Mesenchymal stem cell (in vitro differentiated cells and primary cell): ENCODE results near the gene CLEC3B.

Experiments
- DNase-seq: peaks from one replicate; pipeline ENCODE4 v3.0.0-alpha.2; 2013
- H2AFZ ChIP-seq: one replicate; pipeline ENCODE4 v1.6.1; 2013; ENCODE audit warnings: low read depth, mild to moderate bottlenecking, control low read depth, inconsistent platforms, low read length, moderate library complexity
- H2AK5ac ChIP-seq: 2 replicates; pipeline ENCODE4 v1.6.1; 2013; ENCODE audit warnings: low read length, moderate library complexity, mild to moderate bottlenecking, inconsistent platforms; ENCODE audit not compliant: severe bottlenecking
- H2BK120ac ChIP-seq: one replicate; pipeline ENCODE4 v1.6.1; 2013; ENCODE audit warnings: low read depth, mild to moderate bottlenecking, inconsistent platforms, low read length, moderate library complexity
- H2BK12ac ChIP-seq, 2 experiments: one replicate each; pipeline ENCODE4 v1.6.1; 2013; ENCODE audit warnings: inconsistent platforms in 2 of 2, low read length in 2 of 2, mild to moderate bottlenecking in 2 of 2, moderate library complexity in 2 of 2, control low read depth in 1 of 2
- H2BK15ac ChIP-seq: one replicate; pipeline ENCODE4 v1.6.1; 2013; ENCODE audit warnings: mild to moderate bottlenecking, low read depth, inconsistent platforms; ENCODE audit not compliant: poor library complexity, severe bottlenecking
- H2BK5ac ChIP-seq: 2 replicates; pipeline ENCODE4 v1.6.1; 2013; ENCODE audit warnings: low read depth, mild to moderate bottlenecking, low read length, control low read depth, inconsistent platforms; ENCODE audit not compliant: poor library complexity, severe bottlenecking
- H3K14ac ChIP-seq, 2 experiments: one replicate each; pipeline ENCODE4 v1.6.1; 2013; ENCODE audit warnings: inconsistent platforms in 2 of 2, low read length in 2 of 2, control low read depth in 1 of 2, mild to moderate bottlenecking in 1 of 2, moderate library complexity in 1 of 2
- H3K18ac ChIP-seq, 2 experiments: one replicate each; pipeline ENCODE4 v1.6.1; 2013; ENCODE audit warnings: inconsistent platforms in 2 of 2, low read length in 2 of 2, control low read depth in 1 of 2, low read depth in 1 of 2, mild to moderate bottlenecking in 1 of 2
- H3K23ac ChIP-seq, 2 experiments: one replicate each; pipeline ENCODE4 v1.6.1; 2013; ENCODE audit warnings: inconsistent platforms in 2 of 2, low read length in 2 of 2, mild to moderate bottlenecking in 2 of 2, moderate library complexity in 2 of 2, control low read depth in 1 of 2
- H3K27ac ChIP-seq: 2 replicates; pipeline ENCODE4 v1.5.1; 2013; ENCODE audit warnings: mild to moderate bottlenecking, moderate library complexity, low read length, control low read depth, inconsistent platforms; ENCODE audit not compliant: poor library complexity, severe bottlenecking
- H3K27me3 ChIP-seq, 2 experiments: 2 replicates each; pipeline versions ENCODE4 v1.6.1 to v1.7.0; 2013; ENCODE audit warnings: low read length in 2 of 2, mild to moderate bottlenecking in 2 of 2, moderate library complexity in 2 of 2, control low read depth in 1 of 2, inconsistent platforms in 1 of 2; ENCODE audit not compliant: control insufficient read depth in 1 of 2, insufficient read depth in 1 of 2
- H3K36me3 ChIP-seq, 2 experiments: 2 replicates each; pipeline versions ENCODE4 v1.6.1 to v1.7.0; 2013; ENCODE audit warnings: low read length in 2 of 2, control low read depth in 1 of 2, inconsistent platforms in 1 of 2, low read depth in 1 of 2, mild to moderate bottlenecking in 1 of 2; ENCODE audit not compliant: insufficient read depth in 2 of 2, control insufficient read depth in 1 of 2
- H3K4ac ChIP-seq, 2 experiments: one replicate each; pipeline ENCODE4 v1.6.1; 2013; ENCODE audit warnings: inconsistent platforms in 2 of 2, low read length in 2 of 2, mild to moderate bottlenecking in 2 of 2, moderate library complexity in 2 of 2, control low read depth in 1 of 2, low read depth in 1 of 2
- H3K4me1 ChIP-seq: 2 replicates; pipeline ENCODE4 v1.6.1; 2013; ENCODE audit warnings: low read depth, low read length, control low read depth; ENCODE audit not compliant: control insufficient read depth, insufficient read depth
- H3K4me2 ChIP-seq: 2 replicates; pipeline ENCODE4 v1.6.1; 2013; ENCODE audit warnings: low read length, mild to moderate bottlenecking, inconsistent platforms; ENCODE audit not compliant: poor library complexity, severe bottlenecking
- H3K4me3 ChIP-seq, 2 experiments: 2 replicates each; pipeline versions ENCODE4 v1.5.1 to v1.7.0; 2013; ENCODE audit warnings: low read length in 2 of 2, mild to moderate bottlenecking in 2 of 2, control low read depth in 1 of 2, low read depth in 1 of 2; ENCODE audit not compliant: insufficient read depth in 1 of 2
- H3K79me1 ChIP-seq: replicated peaks from 2 replicates; pipeline ENCODE4 v1.6.1; 2013; ENCODE audit warnings: mild to moderate bottlenecking, control low read depth, low read length, inconsistent platforms; ENCODE audit not compliant: poor library complexity, severe bottlenecking
- H3K9ac ChIP-seq: 2 replicates; pipeline ENCODE4 v1.7.0; 2013; ENCODE audit warnings: mild to moderate bottlenecking, low read length, moderate library complexity
- H3K9me3 ChIP-seq: 2 replicates; pipeline ENCODE4 v1.7.0; 2013; ENCODE audit warnings: mild to moderate bottlenecking, low read length; ENCODE audit not compliant: control insufficient read depth
- H4K8ac ChIP-seq: one replicate; pipeline ENCODE4 v1.6.1; 2013; ENCODE audit warnings: inconsistent platforms, mild to moderate bottlenecking, low read length, moderate library complexity
- H4K91ac ChIP-seq: one replicate; pipeline ENCODE4 v1.6.1; 2013; ENCODE audit warnings: mild to moderate bottlenecking, low read length, inconsistent platforms
- WGBS: methylation state at CpG from one replicate; pipeline ENCODE4 v1.1.7; 2013; ENCODE audit warnings: mixed read lengths; 5-methylcytosine and 5-hydroxymethylcytosine counted together

Gene CLEC3B

GRCh38 chr3:44992555-44993470 lies 33.3 kb upstream of the CLEC3B start:
- no peak overlapping the region for H2BK120ac ChIP-seq
- peak overlapping the region in 1 of 2 experiments; percentile 67 for H3K4ac ChIP-seq
- no peak overlapping the region for H3K4me3 ChIP-seq
- no peak overlapping the region for H2BK5ac ChIP-seq
- peaks cover 14% of the 10 kb centered on the region for H3K4me1 ChIP-seq
- H4K91ac ChIP-seq, result peak overlapping the region; percentile 3
- peak overlapping the region in 1 of 2 experiments; percentile 81 for H3K18ac ChIP-seq
- H3K79me1 ChIP-seq, result peaks cover 36% of the 10 kb centered on the region
- peak overlapping the region; percentile 51 for H3K27ac ChIP-seq
- no peak overlapping the region for H3K14ac ChIP-seq
- H3K9ac ChIP-seq, result peak overlapping the region; percentile 62
- H2BK12ac ChIP-seq, result peak overlapping the region in 1 of 2 experiments; percentile 81
- H4K8ac ChIP-seq, result no peak overlapping the region
- peaks cover 14 to 50% of the 10 kb centered on the region in 2 experiments for H3K36me3 ChIP-seq
- peak overlapping the region; percentile 85 for H2AK5ac ChIP-seq
- no peak overlapping the region for H2AFZ ChIP-seq
- H3K23ac ChIP-seq, result no peak overlapping the region
- WGBS, result 54% methylated on average over 5 of the region's 7 CpGs
- H3K9me3 ChIP-seq, result no peaks in the 10 kb centered on the region
- DNase-seq, result peak; percentile 47
- no peaks in the 10 kb centered on the region for H3K27me3 ChIP-seq
- H3K4me2 ChIP-seq, result no peak overlapping the region
- H2BK15ac ChIP-seq, result no peak overlapping the region

GRCh38 chr3:44993471-44994205 lies 32.5 kb upstream of the CLEC3B start:
- H2AK5ac ChIP-seq, result peak overlapping the region; percentile 85
- peak overlapping the region in 1 of 2 experiments; percentile 67 for H3K4ac ChIP-seq
- peak overlapping the region; percentile 62 for H3K9ac ChIP-seq
- no peak overlapping the region for H3K4me3 ChIP-seq
- no peak overlapping the region for H4K8ac ChIP-seq
- peak overlapping the region; percentile 3 for H4K91ac ChIP-seq
- peak overlapping the region in 1 of 2 experiments; percentile 81 for H2BK12ac ChIP-seq
- H3K14ac ChIP-seq, result no peak overlapping the region
- H3K4me2 ChIP-seq, result no peak overlapping the region
- H2AFZ ChIP-seq, result no peak overlapping the region
- peak; percentile 73 for DNase-seq
- no peak overlapping the region for H2BK15ac ChIP-seq
- H2BK120ac ChIP-seq, result no peak overlapping the region
- H3K9me3 ChIP-seq, result no peaks in the 10 kb centered on the region
- no peak overlapping the region for H3K18ac ChIP-seq
- peaks cover 35% of the 10 kb centered on the region for H3K79me1 ChIP-seq
- H3K4me1 ChIP-seq, result peaks cover 14% of the 10 kb centered on the region
- H3K27ac ChIP-seq, result peak overlapping the region; percentile 51
- H3K27me3 ChIP-seq, result no peaks in the 10 kb centered on the region
- H2BK5ac ChIP-seq, result no peak overlapping the region
- no peak overlapping the region for H3K23ac ChIP-seq
- peaks cover 19 to 56% of the 10 kb centered on the region in 2 experiments for H3K36me3 ChIP-seq

GRCh38 chr3:44995142-44995770 lies 30.8 kb upstream of the CLEC3B start:
- Histone ChIP-seq H4K8ac (no peak overlapping the region), H3K27ac (no peak overlapping the region), H3K27me3 (no peaks in the 10 kb centered on the region), H3K9ac (peak overlapping the region; percentile 33), H3K4me3 (peak overlapping the region in 1 of 2 experiments; percentile 41), H3K23ac (no peak overlapping the region), H3K18ac (no peak overlapping the region), H3K79me1 (peaks cover 31% of the 10 kb centered on the region), H3K9me3 (no peaks in the 10 kb centered on the region), H3K36me3 (peaks cover 20 to 61% of the 10 kb centered on the region in 2 experiments), H2AFZ (no peak overlapping the region), H2BK15ac (no peak overlapping the region), H2BK12ac (no peak overlapping the region), H3K4ac (no peak overlapping the region), H3K4me2 (no peak overlapping the region), H2BK5ac (no peak overlapping the region), H3K14ac (no peak overlapping the region), H2AK5ac (no peak overlapping the region), H4K91ac (no peak overlapping the region), H3K4me1 (peaks cover 13% of the 10 kb centered on the region), H2BK120ac (no peak overlapping the region)
- DNase-seq, result peak; percentile 64
- WGBS, result 84% methylated on average over 8 of the region's 8 CpGs
